Neural cell (in vitro differentiated cells): ENCODE measurements around the gene NPDC1. TPM values are rescaled to one million over a fixed set of nuclear protein-coding genes. Genes with fewer than 3 reads are reported as not detected.

Experiments
- H2AFZ ChIP-seq: fragments of 200-600, 300-800 bp; sonication (generic), shearing (Covaris generic); 2 replicates; pipeline ENCODE4 v1.6.0; 2014; ENCODE audit warnings: low read depth, mild to moderate bottlenecking, antibody characterized with exemption, low read length, moderate library complexity
- H3F3A ChIP-seq: fragments of 200-600 bp; shearing (Covaris generic); 2 replicates; pipeline ENCODE4 v1.6.1; 2016; ENCODE audit warnings: mild to moderate bottlenecking, moderate library complexity, mixed read lengths, antibody characterized with exemption, low read length; ENCODE audit not compliant: insufficient read depth, poor library complexity, severe bottlenecking
- H3K27ac ChIP-seq: fragments of 200-600, 300-800 bp; sonication (generic), shearing (Covaris generic); 2 replicates; pipeline ENCODE4 v1.5.1; 2014; ENCODE audit warnings: mild to moderate bottlenecking, low read length, moderate library complexity
- H3K27me3 ChIP-seq: fragments of 300-800, 200-600 bp; sonication (generic), shearing (Covaris generic); 2 replicates; pipeline ENCODE4 v1.6.0; 2014; ENCODE audit warnings: mild to moderate bottlenecking, low read depth, low read length, moderate library complexity; ENCODE audit not compliant: insufficient read depth
- H3K36me3 ChIP-seq: fragments of 300-800, 200-600 bp; sonication (generic), shearing (Covaris generic); 2 replicates; pipeline ENCODE4 v1.5.1; 2014; ENCODE audit warnings: mild to moderate bottlenecking, antibody characterized with exemption, low read length, moderate library complexity; ENCODE audit not compliant: insufficient read depth
- H3K4me2 ChIP-seq: fragments of 300-800, 200-600 bp; sonication (generic), shearing (Covaris generic); 2 replicates; pipeline ENCODE4 v1.6.0; 2014; ENCODE audit warnings: mild to moderate bottlenecking, low read length
- H3K4me3 ChIP-seq: fragments of 300-800, 200-600 bp; sonication (generic), shearing (Covaris generic); 2 replicates; pipeline ENCODE4 v1.5.1; 2014; ENCODE audit warnings: mild to moderate bottlenecking, low read length, moderate library complexity
- H3K79me2 ChIP-seq: fragments of 200-600 bp; shearing (Covaris generic); replicated peaks from 2 replicates; pipeline ENCODE4 v1.6.0; 2014; ENCODE audit warnings: mild to moderate bottlenecking, low read length, moderate library complexity; ENCODE audit not compliant: insufficient read depth
- H3K9ac ChIP-seq: fragments of 300-800, 200-600 bp; sonication (generic), shearing (Covaris generic); 2 replicates; pipeline ENCODE4 v1.6.1; 2016; ENCODE audit warnings: mild to moderate bottlenecking, low read length, mixed read lengths
- H3K9me2 ChIP-seq: fragments of 200-600 bp; shearing (Covaris generic); 2 replicates; pipeline ENCODE4 v1.6.1; 2016; ENCODE audit warnings: mild to moderate bottlenecking, low read length, mixed read lengths; ENCODE audit not compliant: insufficient read depth
- H3K9me3 ChIP-seq: fragments of 200-600, 300-800 bp; sonication (generic), shearing (Covaris generic); 2 replicates; pipeline ENCODE4 v1.6.1; 2016; ENCODE audit warnings: mild to moderate bottlenecking, mixed run types, low read length, moderate library complexity, mixed read lengths
- H4K20me1 ChIP-seq: fragments of 200-600 bp; shearing (Covaris generic); 2 replicates; pipeline ENCODE4 v1.6.1; 2016; ENCODE audit warnings: mild to moderate bottlenecking, mixed run types; ENCODE audit not compliant: insufficient read depth
- EP300 ChIP-seq: fragments of 450-650 bp; conservative IDR thresholded peaks from 2 replicates; pipeline ENCODE4 v1.6.1; 2014; ENCODE audit warnings: antibody characterized with exemption, mild to moderate bottlenecking, moderate library complexity; ENCODE audit not compliant: poor library complexity, severe bottlenecking
- EZH2 ChIP-seq: fragments of 200-600, 300-800 bp; shearing (Covaris generic), sonication (generic); IDR thresholded peaks from 2 replicates; pipeline ENCODE4 v1.6.1; 2014; ENCODE audit warnings: antibody characterized with exemption, low read length, borderline replicate concordance, mild to moderate bottlenecking; ENCODE audit not compliant: insufficient read depth, poor library complexity, severe bottlenecking
- MXI1 ChIP-seq: fragments of 450-650 bp; conservative IDR thresholded peaks from 2 replicates; pipeline ENCODE4 v1.6.1; 2014; ENCODE audit warnings: antibody characterized with exemption, mild to moderate bottlenecking; ENCODE audit not compliant: poor library complexity, severe bottlenecking
- POLR2AphosphoS5 ChIP-seq: IDR thresholded peaks from 2 replicates; pipeline ENCODE4 v1.6.1; 2012
- RAD21 ChIP-seq: fragments of 450-650 bp; conservative IDR thresholded peaks from 2 replicates; pipeline ENCODE4 v1.6.1; 2014; ENCODE audit warnings: antibody characterized with exemption, mild to moderate bottlenecking, moderate library complexity
- SMC3 ChIP-seq: fragments of 450-650 bp; conservative IDR thresholded peaks from 2 replicates; pipeline ENCODE4 v1.6.1; 2014; ENCODE audit warnings: antibody characterized with exemption, mild to moderate bottlenecking, moderate library complexity; ENCODE audit not compliant: poor library complexity
- TAF1 ChIP-seq: IDR thresholded peaks from 2 replicates; pipeline ENCODE4 v1.6.1; 2012; ENCODE audit warnings: low read depth
- polyA plus RNA-seq: library from polyadenylated mRNA; depleted of rRNA; stranded (reverse); fragments of >200 nt; gene quantifications from 2 replicates; pipeline ENCODE4 v1.2.3, GENCODE V29; 2014
- TF ChIP-seq, protein P1 (sequence below): fragments of 450-650 bp; IDR thresholded peaks from 2 replicates; pipeline ENCODE4 v1.5.1; 2014; ENCODE audit warnings: antibody characterized with exemption, mild to moderate bottlenecking, moderate library complexity; ENCODE audit not compliant: poor library complexity, severe bottlenecking
- TF ChIP-seq, protein P2 (sequence below): IDR thresholded peaks from 2 replicates; pipeline ENCODE4 v1.6.1; 2012; ENCODE audit warnings: borderline replicate concordance

NPDC1 gene
- polyA plus RNA-seq, 1 donor from 2014 or later = 161 TPM

DNA sequence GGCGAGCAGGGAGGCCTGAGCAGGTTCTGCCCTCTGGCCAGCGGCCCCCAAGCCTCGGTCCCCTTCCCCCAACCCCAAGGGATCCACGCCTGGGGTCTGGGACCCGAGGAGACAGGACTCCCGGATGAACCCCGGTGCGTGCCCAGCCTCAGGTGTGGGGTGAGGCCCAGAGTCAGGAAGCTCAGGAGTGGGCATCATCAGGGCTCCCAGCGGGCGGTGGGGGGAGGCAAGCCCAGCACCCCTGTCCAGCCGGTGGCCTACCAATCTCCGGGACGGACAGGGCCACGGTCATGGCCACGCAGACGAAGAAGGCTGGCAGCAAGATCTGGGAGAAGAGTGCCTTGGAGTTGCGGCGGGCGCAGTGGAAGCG, 32.4 kb downstream of the NPDC1 start:
- TF ChIP-seq RAD21 = no peak
- TF ChIP-seq EZH2 = no peak
- no peak for TF ChIP-seq SMC3
- TF ChIP-seq MXI1 = no peak
- TF ChIP-seq, protein P1, sequence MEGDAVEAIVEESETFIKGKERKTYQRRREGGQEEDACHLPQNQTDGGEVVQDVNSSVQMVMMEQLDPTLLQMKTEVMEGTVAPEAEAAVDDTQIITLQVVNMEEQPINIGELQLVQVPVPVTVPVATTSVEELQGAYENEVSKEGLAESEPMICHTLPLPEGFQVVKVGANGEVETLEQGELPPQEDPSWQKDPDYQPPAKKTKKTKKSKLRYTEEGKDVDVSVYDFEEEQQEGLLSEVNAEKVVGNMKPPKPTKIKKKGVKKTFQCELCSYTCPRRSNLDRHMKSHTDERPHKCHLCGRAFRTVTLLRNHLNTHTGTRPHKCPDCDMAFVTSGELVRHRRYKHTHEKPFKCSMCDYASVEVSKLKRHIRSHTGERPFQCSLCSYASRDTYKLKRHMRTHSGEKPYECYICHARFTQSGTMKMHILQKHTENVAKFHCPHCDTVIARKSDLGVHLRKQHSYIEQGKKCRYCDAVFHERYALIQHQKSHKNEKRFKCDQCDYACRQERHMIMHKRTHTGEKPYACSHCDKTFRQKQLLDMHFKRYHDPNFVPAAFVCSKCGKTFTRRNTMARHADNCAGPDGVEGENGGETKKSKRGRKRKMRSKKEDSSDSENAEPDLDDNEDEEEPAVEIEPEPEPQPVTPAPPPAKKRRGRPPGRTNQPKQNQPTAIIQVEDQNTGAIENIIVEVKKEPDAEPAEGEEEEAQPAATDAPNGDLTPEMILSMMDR = no peak
- no peak for TF ChIP-seq EP300
- TF ChIP-seq, protein P2, sequence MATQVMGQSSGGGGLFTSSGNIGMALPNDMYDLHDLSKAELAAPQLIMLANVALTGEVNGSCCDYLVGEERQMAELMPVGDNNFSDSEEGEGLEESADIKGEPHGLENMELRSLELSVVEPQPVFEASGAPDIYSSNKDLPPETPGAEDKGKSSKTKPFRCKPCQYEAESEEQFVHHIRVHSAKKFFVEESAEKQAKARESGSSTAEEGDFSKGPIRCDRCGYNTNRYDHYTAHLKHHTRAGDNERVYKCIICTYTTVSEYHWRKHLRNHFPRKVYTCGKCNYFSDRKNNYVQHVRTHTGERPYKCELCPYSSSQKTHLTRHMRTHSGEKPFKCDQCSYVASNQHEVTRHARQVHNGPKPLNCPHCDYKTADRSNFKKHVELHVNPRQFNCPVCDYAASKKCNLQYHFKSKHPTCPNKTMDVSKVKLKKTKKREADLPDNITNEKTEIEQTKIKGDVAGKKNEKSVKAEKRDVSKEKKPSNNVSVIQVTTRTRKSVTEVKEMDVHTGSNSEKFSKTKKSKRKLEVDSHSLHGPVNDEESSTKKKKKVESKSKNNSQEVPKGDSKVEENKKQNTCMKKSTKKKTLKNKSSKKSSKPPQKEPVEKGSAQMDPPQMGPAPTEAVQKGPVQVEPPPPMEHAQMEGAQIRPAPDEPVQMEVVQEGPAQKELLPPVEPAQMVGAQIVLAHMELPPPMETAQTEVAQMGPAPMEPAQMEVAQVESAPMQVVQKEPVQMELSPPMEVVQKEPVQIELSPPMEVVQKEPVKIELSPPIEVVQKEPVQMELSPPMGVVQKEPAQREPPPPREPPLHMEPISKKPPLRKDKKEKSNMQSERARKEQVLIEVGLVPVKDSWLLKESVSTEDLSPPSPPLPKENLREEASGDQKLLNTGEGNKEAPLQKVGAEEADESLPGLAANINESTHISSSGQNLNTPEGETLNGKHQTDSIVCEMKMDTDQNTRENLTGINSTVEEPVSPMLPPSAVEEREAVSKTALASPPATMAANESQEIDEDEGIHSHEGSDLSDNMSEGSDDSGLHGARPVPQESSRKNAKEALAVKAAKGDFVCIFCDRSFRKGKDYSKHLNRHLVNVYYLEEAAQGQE = no peak
- Histone ChIP-seq H3F3A (no peaks in the 10 kb centered on the region), H3K9me2 (no peaks in the 10 kb centered on the region), H4K20me1 (no peaks in the 10 kb centered on the region), H3K4me3 (no peak overlapping the region), H3K36me3 (peaks cover 7% of the 10 kb centered on the region), H3K9ac (no peak overlapping the region), H3K27me3 (no peaks in the 10 kb centered on the region), H3K9me3 (no peaks in the 10 kb centered on the region), H3K79me2 (no peaks in the 10 kb centered on the region), H3K4me2 (no peak overlapping the region), H3K27ac (no peak overlapping the region), H2AFZ (no peak overlapping the region)

DNA sequence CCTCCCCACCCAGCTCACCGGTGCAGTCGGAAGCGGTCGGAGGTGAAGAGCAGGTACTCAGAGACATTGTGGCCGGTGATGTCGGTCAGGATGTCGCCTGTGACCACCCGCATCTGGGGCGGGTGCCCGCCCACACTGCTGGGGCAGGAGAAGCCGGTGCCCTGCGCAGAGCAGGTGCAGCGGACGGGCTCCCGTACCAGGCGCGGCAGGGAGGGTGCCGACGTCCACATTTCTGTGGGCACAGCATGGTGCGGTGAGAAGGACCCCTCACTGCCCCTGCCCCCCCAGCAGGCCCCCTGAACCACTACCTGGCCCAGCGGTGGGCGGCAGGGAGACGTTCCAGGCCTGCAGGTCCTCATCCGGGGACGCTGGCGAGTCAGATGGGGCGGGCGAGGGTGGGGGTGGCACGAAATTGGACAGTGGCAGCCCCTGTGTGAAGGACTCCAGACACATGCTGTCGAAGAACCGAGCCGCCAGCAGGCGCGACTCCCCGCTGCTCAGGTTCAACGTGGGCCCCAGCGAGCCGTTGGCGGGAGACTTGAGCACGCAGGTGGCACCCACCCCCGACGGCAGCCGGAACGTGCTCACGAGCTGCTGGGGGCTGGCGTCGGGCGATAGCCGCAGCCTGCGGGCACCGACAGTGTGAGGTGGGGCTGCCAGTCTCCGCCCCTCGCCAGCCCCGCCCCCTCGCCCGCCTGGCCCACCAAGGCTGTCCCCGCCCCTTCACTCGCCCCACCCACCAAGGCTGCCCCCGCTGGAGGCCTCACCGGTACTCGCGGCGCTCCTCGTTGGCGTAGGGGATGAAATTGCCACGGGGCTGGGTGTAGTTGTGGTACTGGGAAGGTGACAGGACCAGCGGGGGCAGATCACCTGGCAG, 33.0 kb downstream of the NPDC1 start:
- Histone ChIP-seq H3F3A (no peaks in the 10 kb centered on the region), H3K4me3 (no peak overlapping the region), H3K27me3 (no peaks in the 10 kb centered on the region), H3K9me2 (no peaks in the 10 kb centered on the region), H3K9ac (no peak overlapping the region), H4K20me1 (no peaks in the 10 kb centered on the region), H3K27ac (no peak overlapping the region), H3K9me3 (no peaks in the 10 kb centered on the region), H2AFZ (no peak overlapping the region), H3K79me2 (no peaks in the 10 kb centered on the region), H3K36me3 (peaks cover 7% of the 10 kb centered on the region), H3K4me2 (no peak overlapping the region)
- no peak for TF ChIP-seq MXI1
- TF ChIP-seq TAF1 = no peak
- TF ChIP-seq, protein P1 = no peak
- TF ChIP-seq, protein P2 = no peak
- TF ChIP-seq EP300 = no peak
- TF ChIP-seq SMC3 = no peak
- TF ChIP-seq POLR2AphosphoS5 = no peak
- no peak for TF ChIP-seq RAD21
- TF ChIP-seq EZH2 = no peak
